SU-DHL-6 (cell line): Measurements from ENCODE around the gene GJB1.

Experiments
- EZH2phosphoT487 ChIP-seq: fragments of 200-600 bp; sonication (generic), shearing (Covaris generic); conservative IDR thresholded peaks from 2 replicates; pipeline ENCODE4 v1.6.1; 2018; ENCODE audit warnings: mild to moderate bottlenecking, antibody characterized with exemption, low read length, moderate library complexity, mixed read lengths
- TF ChIP-seq, protein P1 (sequence below): fragments of 200-600 bp; sonication (generic); IDR thresholded peaks from one replicate; pipeline ENCODE4 v1.5.1; 2017; ENCODE audit warnings: antibody characterized with exemption, mild to moderate bottlenecking, low read length, moderate library complexity; ENCODE audit not compliant: insufficient read depth, poor library complexity, severe bottlenecking

DNA sequence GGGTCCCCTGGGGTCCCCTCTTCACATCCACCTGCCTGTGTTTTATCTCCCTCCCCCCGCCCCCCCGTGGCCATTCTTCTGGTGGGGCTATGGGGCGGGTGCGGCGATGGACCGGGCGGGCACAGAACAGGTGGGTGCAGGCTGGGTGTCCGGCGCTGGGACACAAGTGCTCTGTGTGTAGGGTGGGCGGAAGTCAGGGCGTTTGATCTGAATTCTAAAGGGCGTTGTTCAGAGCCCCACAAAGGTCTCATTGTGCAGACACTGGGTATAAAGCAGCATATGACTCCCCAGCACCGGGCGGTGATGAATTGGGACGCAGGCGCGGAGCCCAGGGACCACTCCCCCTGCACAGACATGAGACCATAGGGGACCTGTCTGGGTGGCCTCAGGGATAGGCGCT is at the start of gene GJB1:
- TF ChIP-seq, protein P1, sequence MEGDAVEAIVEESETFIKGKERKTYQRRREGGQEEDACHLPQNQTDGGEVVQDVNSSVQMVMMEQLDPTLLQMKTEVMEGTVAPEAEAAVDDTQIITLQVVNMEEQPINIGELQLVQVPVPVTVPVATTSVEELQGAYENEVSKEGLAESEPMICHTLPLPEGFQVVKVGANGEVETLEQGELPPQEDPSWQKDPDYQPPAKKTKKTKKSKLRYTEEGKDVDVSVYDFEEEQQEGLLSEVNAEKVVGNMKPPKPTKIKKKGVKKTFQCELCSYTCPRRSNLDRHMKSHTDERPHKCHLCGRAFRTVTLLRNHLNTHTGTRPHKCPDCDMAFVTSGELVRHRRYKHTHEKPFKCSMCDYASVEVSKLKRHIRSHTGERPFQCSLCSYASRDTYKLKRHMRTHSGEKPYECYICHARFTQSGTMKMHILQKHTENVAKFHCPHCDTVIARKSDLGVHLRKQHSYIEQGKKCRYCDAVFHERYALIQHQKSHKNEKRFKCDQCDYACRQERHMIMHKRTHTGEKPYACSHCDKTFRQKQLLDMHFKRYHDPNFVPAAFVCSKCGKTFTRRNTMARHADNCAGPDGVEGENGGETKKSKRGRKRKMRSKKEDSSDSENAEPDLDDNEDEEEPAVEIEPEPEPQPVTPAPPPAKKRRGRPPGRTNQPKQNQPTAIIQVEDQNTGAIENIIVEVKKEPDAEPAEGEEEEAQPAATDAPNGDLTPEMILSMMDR, result no peak
- TF ChIP-seq EZH2phosphoT487, result no peak
